ENCODE results near the gene SLC30A4.

SLC30A4 gene

DNA sequence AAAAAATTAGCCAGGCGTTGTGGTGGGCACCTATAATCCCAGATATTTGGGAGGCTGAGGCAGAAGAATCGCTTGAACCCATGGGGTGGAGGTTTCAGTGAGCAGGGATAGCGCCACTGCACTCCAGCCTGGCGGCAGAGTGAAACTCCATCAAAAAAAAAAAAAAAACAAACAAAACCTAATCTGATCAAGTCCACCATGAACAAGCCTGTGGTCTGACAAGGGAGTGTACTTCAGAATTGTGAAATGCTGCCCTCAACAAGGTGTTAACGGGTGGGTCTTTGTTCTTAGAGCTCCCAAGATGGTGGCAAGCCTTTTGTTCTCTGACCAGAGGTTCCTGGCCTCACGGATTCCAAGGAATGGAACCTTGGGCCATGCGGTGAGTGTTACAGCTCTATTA lies 24.2 kb upstream of the SLC30A4 start:
- H3K4me3 ChIP-seq = no peak overlapping the region

DNA sequence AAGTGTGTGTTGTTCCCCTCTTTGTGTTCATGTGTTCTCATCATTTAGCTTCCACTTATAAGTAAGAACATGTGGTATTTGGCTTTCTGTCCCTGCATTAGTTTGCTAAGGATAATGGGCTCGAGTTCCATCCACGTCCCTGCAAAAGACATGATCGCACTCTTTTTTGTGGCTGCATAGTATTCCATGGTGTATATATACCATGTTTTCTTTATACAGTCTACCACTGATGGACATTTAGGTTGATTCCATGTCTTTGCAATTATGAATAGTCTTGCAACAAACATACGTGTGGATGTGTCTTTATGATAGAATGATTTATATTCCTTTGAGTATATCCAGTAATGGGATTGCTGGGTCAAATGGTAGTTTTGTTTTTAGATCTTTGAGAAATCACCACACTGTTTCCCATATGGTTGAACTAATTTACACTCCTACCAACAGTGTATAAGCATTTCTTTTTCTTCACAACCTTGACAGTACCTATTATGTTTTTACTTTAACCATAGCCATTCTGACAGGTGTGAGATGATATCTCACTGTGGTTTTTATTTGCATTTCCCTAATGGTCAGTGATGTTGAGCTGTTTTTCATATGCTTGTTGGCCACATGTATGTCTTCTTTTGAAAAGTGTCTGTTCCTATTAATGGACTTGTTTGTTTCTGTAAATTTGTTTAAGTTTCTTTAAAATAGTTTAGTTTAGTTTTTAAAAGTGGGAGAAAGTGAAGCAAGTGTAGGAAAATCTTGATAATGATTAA lies 21.9 kb upstream of the SLC30A4 start:
- H3K27ac ChIP-seq = no peak overlapping the region
- TF ChIP-seq, protein P1, sequence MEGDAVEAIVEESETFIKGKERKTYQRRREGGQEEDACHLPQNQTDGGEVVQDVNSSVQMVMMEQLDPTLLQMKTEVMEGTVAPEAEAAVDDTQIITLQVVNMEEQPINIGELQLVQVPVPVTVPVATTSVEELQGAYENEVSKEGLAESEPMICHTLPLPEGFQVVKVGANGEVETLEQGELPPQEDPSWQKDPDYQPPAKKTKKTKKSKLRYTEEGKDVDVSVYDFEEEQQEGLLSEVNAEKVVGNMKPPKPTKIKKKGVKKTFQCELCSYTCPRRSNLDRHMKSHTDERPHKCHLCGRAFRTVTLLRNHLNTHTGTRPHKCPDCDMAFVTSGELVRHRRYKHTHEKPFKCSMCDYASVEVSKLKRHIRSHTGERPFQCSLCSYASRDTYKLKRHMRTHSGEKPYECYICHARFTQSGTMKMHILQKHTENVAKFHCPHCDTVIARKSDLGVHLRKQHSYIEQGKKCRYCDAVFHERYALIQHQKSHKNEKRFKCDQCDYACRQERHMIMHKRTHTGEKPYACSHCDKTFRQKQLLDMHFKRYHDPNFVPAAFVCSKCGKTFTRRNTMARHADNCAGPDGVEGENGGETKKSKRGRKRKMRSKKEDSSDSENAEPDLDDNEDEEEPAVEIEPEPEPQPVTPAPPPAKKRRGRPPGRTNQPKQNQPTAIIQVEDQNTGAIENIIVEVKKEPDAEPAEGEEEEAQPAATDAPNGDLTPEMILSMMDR (IDR thresholded peaks at IDR 0.05) = no peak
- H3K4me3 ChIP-seq = no peak overlapping the region
- DNase-seq (ENCODE audit: low spot score) = no peak

More for the DNA sequence above, 24.2 kb upstream of the SLC30A4 start:
- TF ChIP-seq, protein P1 (IDR thresholded peaks at IDR 0.05) = no peak
- DNase-seq (ENCODE audit: low spot score) = no peak
- H3K27ac ChIP-seq = no peak overlapping the region

DNA sequence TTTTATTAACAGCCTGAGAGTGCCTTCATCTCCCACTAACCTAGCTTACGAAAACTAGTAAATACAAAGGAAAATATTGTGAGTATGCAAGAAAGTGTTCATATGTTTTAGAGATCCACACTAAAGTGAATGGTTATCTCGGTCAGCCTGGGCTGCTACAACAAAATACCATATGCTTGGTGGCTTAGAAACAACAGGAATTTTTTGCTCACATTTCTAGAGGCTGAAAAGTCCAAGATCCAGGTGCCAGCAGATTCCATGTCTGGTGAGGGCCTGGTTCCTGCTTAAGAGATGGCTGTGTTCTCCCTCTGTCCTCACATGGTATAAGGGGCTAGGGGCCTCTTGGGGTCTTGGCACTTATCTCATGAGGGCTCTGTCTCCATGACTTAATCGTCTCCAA lies 20.5 kb upstream of the SLC30A4 start:
- DNase-seq (ENCODE audit: low spot score) = no peak
- Histone ChIP-seq H3K4me3 (no peak overlapping the region), H3K27ac (no peak overlapping the region)
- TF ChIP-seq, protein P1 (IDR thresholded peaks at IDR 0.05) = no peak

DNA sequence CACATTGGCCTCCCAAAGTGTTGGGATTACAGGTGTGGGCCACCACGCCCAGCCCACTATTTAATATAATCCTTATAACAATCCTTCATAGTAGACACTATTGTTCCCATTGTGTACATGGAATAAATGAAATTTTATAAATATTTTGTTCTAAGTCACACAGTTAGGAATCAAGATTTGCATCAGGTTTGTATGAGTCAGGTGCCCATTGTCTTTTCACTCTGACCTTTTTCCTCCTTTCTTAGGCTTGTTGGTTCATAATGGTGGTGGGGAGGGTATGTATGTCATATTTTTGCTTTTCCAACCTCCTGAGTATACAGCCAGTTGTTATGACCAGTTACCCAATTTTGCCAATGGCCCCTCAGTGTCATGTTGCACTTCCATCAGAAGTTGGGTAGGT lies 18.0 kb upstream of the SLC30A4 start:
- DNase-seq (ENCODE audit: low spot score) = no peak
- Histone ChIP-seq H3K27ac (no peak overlapping the region), H3K4me3 (no peak overlapping the region)
- TF ChIP-seq, protein P1 (IDR thresholded peaks at IDR 0.05) = no peak

DNA sequence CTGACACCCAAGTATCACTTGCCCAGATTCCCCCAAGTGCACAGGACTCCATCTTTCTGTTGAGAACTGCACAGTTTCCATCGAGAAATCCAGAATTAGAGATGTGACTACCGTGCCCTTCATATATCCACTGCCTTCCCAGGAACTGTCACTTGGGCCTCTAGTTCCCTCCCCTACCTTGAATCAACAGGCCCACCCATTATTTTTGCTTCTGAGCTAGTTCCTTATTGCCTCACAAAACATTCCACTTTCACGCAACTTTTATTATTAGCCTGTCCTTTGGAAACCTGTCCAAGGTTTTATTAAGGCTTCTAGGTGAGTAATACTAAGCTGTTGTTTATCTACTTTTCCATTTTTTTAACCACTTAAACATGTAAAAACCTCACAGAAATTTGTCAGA lies 17.1 kb upstream of the SLC30A4 start:
- DNase-seq (ENCODE audit: low spot score) = no peak
- no peak overlapping the region for H3K27ac ChIP-seq
- no peak overlapping the region for H3K4me3 ChIP-seq
- TF ChIP-seq, protein P1 (IDR thresholded peaks at IDR 0.05) = no peak

DNA sequence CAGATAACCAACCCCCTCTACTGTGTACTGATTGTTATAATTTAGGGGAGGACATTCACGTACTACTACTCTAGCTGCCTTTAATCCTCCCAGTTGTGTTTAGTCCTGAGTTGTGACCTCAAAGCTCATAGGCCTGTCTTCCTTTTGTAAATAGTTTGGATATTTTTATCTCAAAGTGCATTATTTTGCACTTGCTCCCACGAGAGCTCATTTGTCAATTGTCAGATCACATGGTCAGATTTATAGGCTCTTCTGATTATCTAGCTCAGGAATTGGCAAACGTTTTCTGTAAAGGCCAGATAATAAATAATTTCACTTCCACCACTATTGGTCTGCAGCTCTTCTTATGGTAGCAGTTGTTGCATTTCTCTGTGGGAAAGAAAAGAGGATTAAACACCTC lies 14.4 kb upstream of the SLC30A4 start:
- no peak overlapping the region for H3K27ac ChIP-seq
- TF ChIP-seq, protein P1 (IDR thresholded peaks at IDR 0.05) = no peak
- no peak overlapping the region for H3K4me3 ChIP-seq
- no peak for DNase-seq (ENCODE audit: low spot score)

DNA sequence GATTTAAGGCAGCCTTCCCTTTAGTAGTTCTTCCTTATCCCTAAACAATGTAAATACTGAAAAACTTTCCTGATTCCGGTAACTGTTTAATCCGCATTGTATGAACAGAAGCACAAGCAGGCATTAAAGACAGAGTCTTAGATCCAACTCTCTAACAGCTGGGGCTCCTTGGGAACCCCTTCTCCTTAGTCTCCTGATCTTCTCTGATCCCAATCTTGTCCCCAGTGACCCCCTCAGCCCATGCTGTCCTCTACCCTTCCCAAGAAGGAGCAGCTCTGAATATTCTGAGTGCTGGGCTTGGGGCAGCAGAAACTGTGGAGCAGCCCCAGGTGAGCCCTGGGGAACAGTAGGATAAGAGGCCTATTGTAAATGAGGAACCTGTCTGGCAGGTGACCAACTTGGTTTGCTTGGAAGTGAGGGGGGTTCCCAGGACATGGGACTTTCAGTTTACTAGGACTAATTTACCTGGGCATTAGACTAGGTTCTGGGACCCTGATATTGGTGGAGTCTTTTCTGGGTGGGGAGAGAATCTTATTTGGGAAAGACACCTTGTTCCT lies 13.0 kb upstream of the SLC30A4 start:
- Histone ChIP-seq H3K4me3 (no peak overlapping the region), H3K27ac (no peak overlapping the region)
- no peak for DNase-seq (ENCODE audit: low spot score)
- TF ChIP-seq, protein P1 (IDR thresholded peaks at IDR 0.05) = no peak

All from coronary artery (tissue), 2 donors.